ENCODE results near the gene STPG4. TPM values are rescaled to one million over a fixed set of nuclear protein-coding genes. Genes with fewer than 3 reads are reported as not detected.
"Not testable (repeated sequence)": the region's sequence is repeated elsewhere in the genome, so short reads cannot be mapped to it uniquely, and the experiment has no call there.

STPG4 gene
- total RNA-seq, 1 donor: 2.2 TPM

DNA sequence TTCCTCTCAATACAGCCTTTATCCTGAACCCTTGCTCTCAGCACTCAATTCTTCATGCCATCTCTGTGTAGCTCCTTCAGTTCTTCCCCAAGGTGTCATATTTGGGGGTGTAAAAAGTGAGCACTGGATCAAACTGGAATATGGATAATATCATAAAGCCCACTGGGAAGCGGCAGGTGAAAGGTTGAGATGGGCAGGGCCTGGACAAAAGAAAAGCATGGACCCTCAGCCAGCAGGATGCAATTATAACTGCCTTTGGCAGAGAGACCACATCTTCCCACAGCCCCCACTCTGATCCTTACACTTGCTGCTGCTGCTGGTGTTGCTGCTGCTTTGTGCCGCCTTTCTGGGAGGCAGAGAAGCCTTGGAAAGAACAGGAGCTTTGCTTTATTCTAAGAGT is 31.2 kb upstream of the STPG4 start:
- TF ChIP-seq, protein P1, sequence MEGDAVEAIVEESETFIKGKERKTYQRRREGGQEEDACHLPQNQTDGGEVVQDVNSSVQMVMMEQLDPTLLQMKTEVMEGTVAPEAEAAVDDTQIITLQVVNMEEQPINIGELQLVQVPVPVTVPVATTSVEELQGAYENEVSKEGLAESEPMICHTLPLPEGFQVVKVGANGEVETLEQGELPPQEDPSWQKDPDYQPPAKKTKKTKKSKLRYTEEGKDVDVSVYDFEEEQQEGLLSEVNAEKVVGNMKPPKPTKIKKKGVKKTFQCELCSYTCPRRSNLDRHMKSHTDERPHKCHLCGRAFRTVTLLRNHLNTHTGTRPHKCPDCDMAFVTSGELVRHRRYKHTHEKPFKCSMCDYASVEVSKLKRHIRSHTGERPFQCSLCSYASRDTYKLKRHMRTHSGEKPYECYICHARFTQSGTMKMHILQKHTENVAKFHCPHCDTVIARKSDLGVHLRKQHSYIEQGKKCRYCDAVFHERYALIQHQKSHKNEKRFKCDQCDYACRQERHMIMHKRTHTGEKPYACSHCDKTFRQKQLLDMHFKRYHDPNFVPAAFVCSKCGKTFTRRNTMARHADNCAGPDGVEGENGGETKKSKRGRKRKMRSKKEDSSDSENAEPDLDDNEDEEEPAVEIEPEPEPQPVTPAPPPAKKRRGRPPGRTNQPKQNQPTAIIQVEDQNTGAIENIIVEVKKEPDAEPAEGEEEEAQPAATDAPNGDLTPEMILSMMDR (IDR thresholded peaks at IDR 0.05; ENCODE audit: insufficient read depth, low read depth, low read length): no peak
- no peak for DNase-seq (ENCODE audit: low read depth)
- no peak overlapping the region for H3K4me3 ChIP-seq (ENCODE audit: low read depth, low read length)

DNA sequence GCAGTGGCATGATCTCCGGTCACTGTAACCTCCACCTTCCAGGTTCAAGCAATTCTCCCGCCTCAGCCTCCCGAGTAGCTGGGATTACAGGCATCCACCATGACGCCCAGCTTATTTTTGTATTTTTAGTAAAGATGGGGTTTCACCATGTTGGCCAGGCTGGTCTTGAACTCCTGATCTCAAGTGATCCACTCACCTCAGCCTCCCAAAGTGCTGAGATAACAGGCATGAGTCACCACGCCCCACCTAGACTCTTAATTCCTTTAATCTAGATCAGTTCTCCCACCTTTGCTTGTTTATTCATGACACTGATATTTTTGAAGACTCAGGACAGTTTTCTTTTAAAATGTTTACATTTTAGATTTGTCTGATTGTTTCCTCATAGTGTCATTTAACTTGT is 30.0 kb upstream of the STPG4 start:
- H3K4me3 ChIP-seq (ENCODE audit: low read depth, low read length); DNase-seq (ENCODE audit: low read depth): not testable (repeated sequence)

DNA sequence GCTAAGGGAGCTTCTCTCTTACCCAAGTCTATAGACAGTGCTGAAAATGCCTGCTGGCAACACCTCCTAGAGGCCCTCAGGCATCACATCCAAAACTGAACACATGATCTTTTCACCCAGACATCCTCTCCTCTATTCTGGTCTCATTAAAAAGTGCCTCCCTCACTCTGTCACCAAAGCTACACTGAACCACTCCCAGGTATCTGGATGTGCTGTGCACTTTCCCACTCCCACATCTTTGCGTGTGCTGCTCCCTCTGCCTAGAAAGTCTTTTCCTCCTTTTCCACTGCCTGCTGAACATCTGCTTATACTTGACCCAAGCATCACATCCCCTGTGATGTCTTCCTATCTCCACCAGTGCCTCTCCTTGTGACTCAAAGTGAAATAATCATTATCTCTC is 26.1 kb upstream of the STPG4 start:
- H3K4me3 ChIP-seq (ENCODE audit: low read depth, low read length): no peak overlapping the region
- TF ChIP-seq, protein P1 (IDR thresholded peaks at IDR 0.05; ENCODE audit: insufficient read depth, low read depth, low read length): no peak
- DNase-seq (ENCODE audit: low read depth): no peak

DNA sequence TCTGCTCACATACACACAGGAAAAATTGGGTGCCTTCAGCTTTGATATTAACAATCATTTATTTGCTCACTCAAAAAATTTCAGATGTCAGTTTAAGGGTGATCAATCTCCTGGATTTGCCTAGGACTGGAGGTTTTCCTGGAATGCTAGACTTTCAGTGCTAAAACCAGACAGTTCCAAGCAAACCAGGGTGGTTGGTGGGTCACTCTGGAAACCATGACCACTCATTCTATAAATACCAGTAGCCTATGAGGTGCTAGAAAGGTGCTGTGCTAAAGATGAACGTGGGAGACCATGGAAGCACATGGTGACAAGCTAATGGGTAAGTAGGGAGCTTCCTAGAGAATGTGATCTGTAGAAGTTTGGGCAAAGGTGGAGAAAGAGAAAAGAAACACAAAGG is 25.4 kb upstream of the STPG4 start:
- no peak overlapping the region for H3K4me3 ChIP-seq (ENCODE audit: low read depth, low read length)
- no peak for DNase-seq (ENCODE audit: low read depth)
- TF ChIP-seq, protein P1 (IDR thresholded peaks at IDR 0.05; ENCODE audit: insufficient read depth, low read depth, low read length): no peak

DNA sequence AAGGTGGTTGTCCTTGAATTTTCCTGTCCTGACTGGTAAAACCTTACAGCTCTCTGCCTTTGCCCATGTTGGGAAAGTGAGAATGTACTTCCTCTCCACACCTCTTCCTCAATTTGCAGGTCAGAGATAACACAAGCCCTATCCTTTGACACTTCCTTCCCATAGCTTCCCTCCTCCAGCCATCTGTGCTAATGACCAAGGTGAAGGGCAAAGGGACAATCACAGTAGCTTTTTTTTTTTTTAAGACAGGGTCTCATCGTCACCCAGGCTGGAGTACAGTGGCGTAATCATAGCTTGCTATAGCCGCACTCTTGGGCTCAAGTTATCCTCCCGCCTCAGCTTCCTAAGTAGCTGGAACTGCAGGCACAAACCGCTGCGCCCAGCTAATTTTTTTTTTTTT is 24.3 kb upstream of the STPG4 start:
- H3K4me3 ChIP-seq (ENCODE audit: low read depth, low read length): no peak overlapping the region
- TF ChIP-seq, protein P1 (IDR thresholded peaks at IDR 0.05; ENCODE audit: insufficient read depth, low read depth, low read length): no peak
- no peak for DNase-seq (ENCODE audit: low read depth)

DNA sequence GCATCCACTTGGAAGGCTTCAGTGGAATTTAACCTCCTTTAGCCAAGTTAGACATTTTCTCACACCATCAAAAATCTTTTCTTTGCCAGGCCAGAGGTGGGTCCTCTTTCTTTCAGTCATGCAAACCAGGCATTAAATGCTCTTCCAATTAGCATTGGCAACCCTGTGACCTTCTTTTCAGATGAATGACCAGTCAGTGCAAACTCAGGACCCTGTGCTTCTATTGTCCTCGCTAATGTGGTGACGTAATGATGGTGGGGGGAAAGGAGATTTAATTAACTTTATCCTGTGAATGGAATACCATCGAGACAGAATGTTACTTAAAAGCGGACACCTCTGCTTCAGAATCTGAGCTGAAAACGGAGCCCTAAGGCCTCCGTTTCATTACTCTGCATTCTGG is 23.2 kb upstream of the STPG4 start:
- DNase-seq (ENCODE audit: low read depth): no peak
- no peak overlapping the region for H3K4me3 ChIP-seq (ENCODE audit: low read depth, low read length)
- TF ChIP-seq, protein P1 (IDR thresholded peaks at IDR 0.05; ENCODE audit: insufficient read depth, low read depth, low read length): no peak

DNA sequence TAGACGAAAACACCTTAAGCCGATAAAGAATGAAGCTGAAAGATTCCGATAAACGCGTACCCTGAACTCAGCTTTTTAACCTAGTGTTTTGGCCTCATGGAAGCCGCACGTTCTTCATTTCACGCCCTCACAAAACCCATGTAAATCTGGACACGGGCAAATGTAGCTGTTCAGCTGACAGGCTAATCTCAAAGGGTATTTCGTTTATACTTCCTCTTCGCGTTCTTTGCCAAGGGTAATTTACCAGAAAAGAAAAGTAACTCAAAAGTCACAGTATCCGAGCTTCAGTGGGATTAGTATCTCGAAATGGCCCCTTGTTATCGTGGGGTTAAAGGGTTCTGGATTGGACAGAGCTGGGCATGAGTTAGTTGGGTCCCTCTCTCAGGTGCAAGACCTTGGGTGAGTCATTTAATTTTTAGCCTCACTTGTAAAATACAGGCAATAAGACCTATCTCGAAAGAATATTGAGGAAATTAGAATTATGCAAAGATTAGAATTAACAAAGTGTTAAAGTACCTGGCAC is 22.0 kb upstream of the STPG4 start:
- no peak for DNase-seq (ENCODE audit: low read depth)
- peak overlapping the region; percentile 99 for H3K4me3 ChIP-seq (ENCODE audit: low read depth, low read length)
- TF ChIP-seq, protein P1 (IDR thresholded peaks at IDR 0.05; ENCODE audit: insufficient read depth, low read depth, low read length): no peak

All from fibroblast of villous mesenchyme (primary cell).